ENCODE results near the gene ARHGAP25. TPM values are rescaled to one million over a fixed set of nuclear protein-coding genes. Genes with fewer than 3 reads are reported as not detected.

Gene ARHGAP25
- total RNA-seq, 2 experiments from 2014 or later = 90.2 to 126 TPM

DNA sequence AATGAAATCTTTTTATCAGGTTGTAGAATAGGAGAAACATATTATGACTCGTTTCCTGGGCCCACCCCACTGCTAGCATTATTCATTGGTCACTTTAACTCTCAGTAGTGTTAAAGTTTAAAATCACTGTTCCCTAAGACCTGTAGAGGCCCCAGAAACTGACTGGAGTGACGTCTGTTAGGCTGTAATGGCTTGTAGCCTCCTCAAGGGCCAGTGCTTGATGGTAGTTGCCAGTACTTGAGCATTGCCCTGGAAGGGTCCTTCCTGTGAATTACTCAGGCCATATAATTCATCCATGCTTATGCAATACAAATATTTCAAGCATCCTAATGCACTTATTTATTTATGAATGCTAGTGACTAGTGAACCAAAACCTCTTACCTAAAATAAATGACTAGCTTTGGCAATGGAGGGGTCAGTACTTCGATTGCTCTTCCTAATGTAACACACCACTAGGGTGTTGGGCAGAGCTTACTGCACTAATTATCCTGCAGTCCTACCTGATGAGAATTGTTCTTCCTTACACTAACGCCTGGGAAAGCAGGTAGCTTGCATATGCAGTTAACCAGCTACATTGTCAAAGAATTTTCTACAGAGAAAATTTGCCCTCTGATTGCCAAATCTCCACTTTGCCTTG, 31.2 kb downstream of the ARHGAP25 start:
- Mint-ChIP-seq H3K4me3 (peak overlapping the region; percentile 76), H3K36me3 (peaks cover 25% of the 10 kb centered on the region), H3K4me1 (peaks cover 94% of the 10 kb centered on the region), H3K27ac (peak overlapping the region; percentile 100), H3K9me3 (ENCODE audit: low read depth) (no peaks in the 10 kb centered on the region), H3K27me3 (no peaks in the 10 kb centered on the region)
- no peak for DNase-seq
- peak; percentile 7 for ATAC-seq
- CTCF ChIA-PET = interaction anchor here (0.6 to 8.2 kb wide), 17 partner anchors 8 to 302 kb away, joined by 3 to 84 read pairs (median 4); partner anchors contain the start of genes ARHGAP25 and FBXO48

GRCh38 chr2:68766376-68766845, 31.8 kb downstream of the ARHGAP25 start:
- ATAC-seq (peak; percentile 71), DNase-seq (peak; percentile 89)
- no peaks in the 10 kb centered on the region for H3K27me3 Mint-ChIP-seq
- H3K27ac Mint-ChIP-seq = peak overlapping the region; percentile 100
- peaks cover 94% of the 10 kb centered on the region for H3K4me1 Mint-ChIP-seq
- H3K9me3 Mint-ChIP-seq (ENCODE audit: low read depth) = no peaks in the 10 kb centered on the region
- peaks cover 25% of the 10 kb centered on the region for H3K36me3 Mint-ChIP-seq
- H3K4me3 Mint-ChIP-seq = peak overlapping the region; percentile 76
- CTCF ChIA-PET = interaction anchor here (0.6 to 8.2 kb wide), 17 partner anchors 9 to 303 kb away, joined by 3 to 84 read pairs (median 4); partner anchors contain the start of genes ARHGAP25 and FBXO48

DNA sequence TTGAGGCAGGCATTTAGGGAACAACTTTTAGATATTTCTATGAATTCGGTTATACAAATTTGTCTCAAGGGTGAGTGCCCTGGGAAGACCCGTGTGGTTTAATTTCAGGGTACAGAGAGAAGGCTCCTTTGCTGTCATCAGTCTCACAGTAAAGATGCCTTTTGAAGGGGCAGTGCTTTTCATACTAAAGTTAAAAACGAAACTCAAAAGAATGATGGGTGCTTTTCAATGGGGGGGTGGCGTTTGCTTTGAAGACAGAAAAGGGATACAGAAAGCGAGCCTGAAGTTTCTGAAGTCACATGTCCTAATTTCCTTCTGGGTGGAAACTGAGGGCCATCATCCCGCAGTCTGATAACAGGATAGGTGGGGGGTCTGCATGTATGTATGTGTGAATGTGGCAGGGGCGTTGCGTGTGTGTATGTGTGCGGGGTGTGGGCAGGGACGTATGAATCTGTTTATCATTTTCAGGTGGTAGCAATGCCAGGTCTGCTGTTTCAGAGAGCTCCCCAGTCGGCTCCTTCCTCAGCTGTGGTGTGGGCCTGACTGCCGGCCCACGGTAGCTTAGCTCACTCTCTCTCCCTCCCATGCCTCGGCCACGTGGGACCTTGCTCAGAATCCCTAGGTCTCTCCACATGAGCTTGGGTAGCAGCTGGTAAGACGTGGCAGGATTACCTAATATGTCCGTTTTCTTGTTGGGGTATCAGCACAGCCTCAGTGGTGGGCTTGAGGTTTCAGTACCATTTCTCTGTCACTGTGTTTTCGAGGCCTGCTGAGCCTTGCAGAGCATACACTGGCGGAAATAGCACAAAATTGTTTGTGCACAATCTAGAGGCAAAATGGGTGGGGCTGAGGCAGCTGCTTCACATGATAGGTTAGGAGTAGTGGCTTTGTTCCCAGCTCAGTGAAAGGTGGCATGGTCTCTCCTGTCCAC, 32.7 kb downstream of the ARHGAP25 start:
- Mint-ChIP-seq H3K9me3 (ENCODE audit: low read depth) (no peaks in the 10 kb centered on the region), H3K4me3 (peak overlapping the region; percentile 76), H3K4me1 (peaks cover 94% of the 10 kb centered on the region), H3K27me3 (no peaks in the 10 kb centered on the region), H3K36me3 (peaks cover 28% of the 10 kb centered on the region), H3K27ac (peak overlapping the region; percentile 100)
- ATAC-seq (peak; percentile 37), DNase-seq (peak; percentile 86)
- CTCF ChIA-PET = interaction anchor here (0.6 to 8.2 kb wide), 18 partner anchors 11 to 304 kb away, joined by 3 to 84 read pairs (median 4); partner anchors contain the start of gene ARHGAP25

- H3K27ac Mint-ChIP-seq = peak overlapping the region; percentile 100
- ATAC-seq = peak; percentile 1
These were observed 33.4 kb downstream of the ARHGAP25 start for GRCh38 chr2:68767996-68768395.

DNA sequence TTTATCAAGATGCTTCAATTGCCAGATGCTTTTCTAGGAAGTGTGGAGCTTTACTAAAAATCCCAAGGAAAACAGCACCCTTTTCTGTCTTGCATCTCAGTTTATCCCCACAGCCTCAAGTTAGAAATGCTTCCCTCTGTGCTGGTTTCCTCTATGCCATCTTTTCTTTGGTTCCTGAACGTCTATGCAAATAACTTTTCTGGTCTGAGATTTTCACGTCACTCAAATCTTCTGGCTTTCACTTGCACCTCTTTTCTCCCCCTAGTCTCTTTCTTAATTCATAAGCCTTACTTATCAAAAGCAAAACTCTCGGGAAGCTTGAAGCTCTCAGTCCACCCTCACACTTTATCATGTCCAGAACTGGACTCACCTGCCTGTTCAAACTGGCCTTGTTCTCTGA, 33.9 kb downstream of the ARHGAP25 start:
- H3K27me3 Mint-ChIP-seq = no peaks in the 10 kb centered on the region
- DNase-seq = no peak
- H3K36me3 Mint-ChIP-seq = peaks cover 36% of the 10 kb centered on the region
- H3K4me3 Mint-ChIP-seq = peak overlapping the region; percentile 76
- CTCF ChIA-PET = interaction anchor here (0.9 to 8.2 kb wide), 7 partner anchors 16 to 305 kb away, joined by 3 to 84 read pairs (median 9); partner anchors contain the start of gene ARHGAP25
- peak overlapping the region; percentile 100 for H3K27ac Mint-ChIP-seq
- ATAC-seq = no peak
- H3K9me3 Mint-ChIP-seq (ENCODE audit: low read depth) = no peaks in the 10 kb centered on the region
- H3K4me1 Mint-ChIP-seq = peaks cover 97% of the 10 kb centered on the region

More at GRCh38 chr2:68767996-68768395, 33.4 kb downstream of the ARHGAP25 start:
- no peaks in the 10 kb centered on the region for H3K9me3 Mint-ChIP-seq (ENCODE audit: low read depth)
- H3K4me1 Mint-ChIP-seq = peaks cover 96% of the 10 kb centered on the region
- H3K36me3 Mint-ChIP-seq = peaks cover 35% of the 10 kb centered on the region
- no peak for DNase-seq
- H3K4me3 Mint-ChIP-seq = peak overlapping the region; percentile 76
- CTCF ChIA-PET = interaction anchor here (0.6 to 8.2 kb wide), 14 partner anchors 12 to 304 kb away, joined by 3 to 84 read pairs (median 4); partner anchors contain the start of gene ARHGAP25
- no peaks in the 10 kb centered on the region for H3K27me3 Mint-ChIP-seq

- peak overlapping the region; percentile 76 for H3K4me3 Mint-ChIP-seq
- CTCF ChIA-PET = interaction anchor here (2.1 to 8.2 kb wide), 3 partner anchors 17 to 60 kb away, joined by 9 to 84 read pairs (median 10); no protein-coding TSS in a partner anchor
- DNase-seq = no peak
- H3K4me1 Mint-ChIP-seq = peaks cover 99% of the 10 kb centered on the region
- no peaks in the 10 kb centered on the region for H3K9me3 Mint-ChIP-seq (ENCODE audit: low read depth)
- ATAC-seq = no peak
- H3K36me3 Mint-ChIP-seq = peaks cover 40% of the 10 kb centered on the region
- no peaks in the 10 kb centered on the region for H3K27me3 Mint-ChIP-seq
- H3K27ac Mint-ChIP-seq = peak overlapping the region; percentile 100
These were observed 34.3 kb downstream of the ARHGAP25 start for GRCh38 chr2:68768951-68769350.

- DNase-seq (no peak), ATAC-seq (no peak)
- peaks cover 97% of the 10 kb centered on the region for H3K4me1 Mint-ChIP-seq
- CTCF ChIA-PET = interaction anchor here (1.0 to 8.2 kb wide), 6 partner anchors 10 to 140 kb away, joined by 3 to 84 read pairs (median 4); no protein-coding TSS in a partner anchor
- no peaks in the 10 kb centered on the region for H3K27me3 Mint-ChIP-seq
- peak overlapping the region; percentile 58 for H3K4me3 Mint-ChIP-seq
- peak overlapping the region; percentile 100 for H3K27ac Mint-ChIP-seq
- peaks cover 44% of the 10 kb centered on the region for H3K36me3 Mint-ChIP-seq
- H3K9me3 Mint-ChIP-seq (ENCODE audit: low read depth) = no peaks in the 10 kb centered on the region
These were observed 35.1 kb downstream of the ARHGAP25 start for GRCh38 chr2:68769586-68770270.

GRCh38 chr2:68770271-68771111, 35.9 kb downstream of the ARHGAP25 start:
- DNase-seq (no peak), ATAC-seq (no peak)
- H3K27ac Mint-ChIP-seq = peak overlapping the region; percentile 100
- no peaks in the 10 kb centered on the region for H3K27me3 Mint-ChIP-seq
- H3K9me3 Mint-ChIP-seq (ENCODE audit: low read depth) = no peaks in the 10 kb centered on the region
- H3K4me3 Mint-ChIP-seq = peak overlapping the region; percentile 58
- H3K4me1 Mint-ChIP-seq = peaks cover 96% of the 10 kb centered on the region
- CTCF ChIA-PET = interaction anchor here (0.8 to 8.2 kb wide), 7 partner anchors 9 to 139 kb away, joined by 3 to 84 read pairs (median 4); no protein-coding TSS in a partner anchor
- H3K36me3 Mint-ChIP-seq = peaks cover 49% of the 10 kb centered on the region

GRCh38 chr2:68771211-68771751, 36.7 kb downstream of the ARHGAP25 start:
- no peak for DNase-seq
- Mint-ChIP-seq H3K9me3 (ENCODE audit: low read depth) (no peaks in the 10 kb centered on the region), H3K27ac (peak overlapping the region; percentile 100), H3K36me3 (peaks cover 55% of the 10 kb centered on the region), H3K4me1 (peaks cover 96% of the 10 kb centered on the region), H3K4me3 (peak overlapping the region; percentile 24), H3K27me3 (no peaks in the 10 kb centered on the region)
- ATAC-seq = no peak
- CTCF ChIA-PET = interaction anchor here (0.7 to 8.2 kb wide), 4 partner anchors 8 to 139 kb away, joined by 3 to 84 read pairs (median 4); no protein-coding TSS in a partner anchor

- ATAC-seq (no peak), DNase-seq (no peak)
- H3K4me3 Mint-ChIP-seq = no peak overlapping the region
- H3K9me3 Mint-ChIP-seq (ENCODE audit: low read depth) = no peaks in the 10 kb centered on the region
- H3K4me1 Mint-ChIP-seq = peaks cover 96% of the 10 kb centered on the region
- no peaks in the 10 kb centered on the region for H3K27me3 Mint-ChIP-seq
- H3K27ac Mint-ChIP-seq = peak overlapping the region; percentile 100
- CTCF ChIA-PET = interaction anchor here (8.2 kb wide), 1 partner anchor 20 kb away, joined by 84 read pairs; no protein-coding TSS in a partner anchor
- H3K36me3 Mint-ChIP-seq = peaks cover 63% of the 10 kb centered on the region
These were observed 37.5 kb downstream of the ARHGAP25 start for GRCh38 chr2:68772109-68772508.

- H3K9me3 Mint-ChIP-seq (ENCODE audit: low read depth) = no peaks in the 10 kb centered on the region
- peaks cover 64% of the 10 kb centered on the region for H3K36me3 Mint-ChIP-seq
- CTCF ChIA-PET = interaction anchor here (0.9 to 3.9 kb wide), 13 partner anchors 9 to 311 kb away, joined by 3 to 31 read pairs (median 5); no protein-coding TSS in a partner anchor
- DNase-seq (peak; percentile 88), ATAC-seq (peak; percentile 75)
- peak overlapping the region; percentile 94 for H3K27ac Mint-ChIP-seq
- no peaks in the 10 kb centered on the region for H3K27me3 Mint-ChIP-seq
- H3K4me1 Mint-ChIP-seq = peaks cover 83% of the 10 kb centered on the region
- peak overlapping the region; percentile 79 for H3K4me3 Mint-ChIP-seq
These were observed 40.1 kb downstream of the ARHGAP25 start for GRCh38 chr2:68774569-68775271.
